Measurements from ENCODE around the gene PHLDB3.

GRCh38 chr19:43455321-43456113, 49.0 kb downstream of the PHLDB3 start:
- no peak for TF ChIP-seq GABPA (IDR thresholded peaks at IDR 0.05; ENCODE audit: low read depth)
- TF ChIP-seq, protein P1, sequence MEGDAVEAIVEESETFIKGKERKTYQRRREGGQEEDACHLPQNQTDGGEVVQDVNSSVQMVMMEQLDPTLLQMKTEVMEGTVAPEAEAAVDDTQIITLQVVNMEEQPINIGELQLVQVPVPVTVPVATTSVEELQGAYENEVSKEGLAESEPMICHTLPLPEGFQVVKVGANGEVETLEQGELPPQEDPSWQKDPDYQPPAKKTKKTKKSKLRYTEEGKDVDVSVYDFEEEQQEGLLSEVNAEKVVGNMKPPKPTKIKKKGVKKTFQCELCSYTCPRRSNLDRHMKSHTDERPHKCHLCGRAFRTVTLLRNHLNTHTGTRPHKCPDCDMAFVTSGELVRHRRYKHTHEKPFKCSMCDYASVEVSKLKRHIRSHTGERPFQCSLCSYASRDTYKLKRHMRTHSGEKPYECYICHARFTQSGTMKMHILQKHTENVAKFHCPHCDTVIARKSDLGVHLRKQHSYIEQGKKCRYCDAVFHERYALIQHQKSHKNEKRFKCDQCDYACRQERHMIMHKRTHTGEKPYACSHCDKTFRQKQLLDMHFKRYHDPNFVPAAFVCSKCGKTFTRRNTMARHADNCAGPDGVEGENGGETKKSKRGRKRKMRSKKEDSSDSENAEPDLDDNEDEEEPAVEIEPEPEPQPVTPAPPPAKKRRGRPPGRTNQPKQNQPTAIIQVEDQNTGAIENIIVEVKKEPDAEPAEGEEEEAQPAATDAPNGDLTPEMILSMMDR (IDR thresholded peaks at IDR 0.05; ENCODE audit: insufficient read depth, low read length): no peak
- TF ChIP-seq REST (IDR thresholded peaks at IDR 0.05; ENCODE audit: insufficient replicate concordance, low read depth): no peak
- no peak for TF ChIP-seq POLR2AphosphoS5 (IDR thresholded peaks at IDR 0.05; ENCODE audit: low read depth)
- TF ChIP-seq SPI1 (IDR thresholded peaks at IDR 0.05; ENCODE audit: borderline replicate concordance, low read depth): no peak

Measured in HL-60 (cell line).